MCF 10A (cell line): ENCODE measurements around the gene C9. TPM values are rescaled to one million over a fixed set of nuclear protein-coding genes. Genes with fewer than 3 reads are reported as not detected.

Source experiments
- BruUV-seq: library from RNA; stranded (reverse); fragments of 400-500 nt; replicated peaks from 2 replicates; lab custom pipeline; 2021; lab: Mats Ljungman, UMichigan
- CTCF ChIA-PET: fragments of 300-600 bp; sonication (Branson Sonifier 250); formaldehyde crosslinking; extraction: SDS; loops from one replicate; lab custom pipeline; 2021; ENCODE audit warnings: antibody characterized with exemption, inconsistent platforms; lab: Yijun Ruan, JAX
- POLR2A ChIA-PET: fragments of 300-600, 350-650 bp; sonication (Branson Sonifier 250); formaldehyde crosslinking; extraction: SDS; loops from one replicate; lab custom pipeline; 2020; ENCODE audit warnings: antibody characterized with exemption, inconsistent platforms; lab: Yijun Ruan, JAX
- DNase-seq: peaks from one replicate; pipeline ENCODE4 v3.0.0-alpha.2; 2018; ENCODE audit not compliant: unreplicated experiment
- H3K27ac Mint-ChIP-seq: one replicate; pipeline ENCODE4 v1.8.0; 2022; ENCODE audit warnings: mild to moderate bottlenecking, low read depth, mixed read lengths; ENCODE audit not compliant: unreplicated experiment
- H3K27me3 Mint-ChIP-seq: one replicate; pipeline ENCODE4 v1.8.0; 2022; ENCODE audit warnings: mixed read lengths; ENCODE audit not compliant: insufficient read depth, unreplicated experiment
- H3K36me3 Mint-ChIP-seq: one replicate; pipeline ENCODE4 v1.8.0; 2022; ENCODE audit warnings: mild to moderate bottlenecking, moderate library complexity, mixed read lengths; ENCODE audit not compliant: insufficient read depth, unreplicated experiment
- H3K4me1 Mint-ChIP-seq: one replicate; pipeline ENCODE4 v1.8.0; 2022; ENCODE audit warnings: mixed read lengths; ENCODE audit not compliant: insufficient read depth, unreplicated experiment
- H3K4me3 Mint-ChIP-seq: one replicate; pipeline ENCODE4 v1.8.0; 2022; ENCODE audit warnings: mild to moderate bottlenecking, moderate library complexity, mixed read lengths; ENCODE audit not compliant: unreplicated experiment
- H3K9me3 Mint-ChIP-seq: one replicate; pipeline ENCODE4 v1.8.0; 2022; ENCODE audit warnings: mixed read lengths; ENCODE audit not compliant: unreplicated experiment
- CTCF ChIP-seq: fragments of 200-600 bp; IDR thresholded peaks from one replicate; pipeline ENCODE4 v1.8.0; 2022; ENCODE audit warnings: antibody characterized with exemption, mild to moderate bottlenecking; ENCODE audit not compliant: unreplicated experiment
- intact Hi-C: fragments of 100-400 bp; cut with micrococcal nuclease; formaldehyde crosslinking; loops from 2 replicates; pipeline ENCODE4 v1.14.1; 2022
- total RNA-seq: library from RNA; stranded (reverse); gene quantifications from 2 replicates; pipeline ENCODE4 v1.2.3, GENCODE V29; 2022

C9 gene
- total RNA-seq, 1 experiment from 2014 or later = not detected

DNA sequence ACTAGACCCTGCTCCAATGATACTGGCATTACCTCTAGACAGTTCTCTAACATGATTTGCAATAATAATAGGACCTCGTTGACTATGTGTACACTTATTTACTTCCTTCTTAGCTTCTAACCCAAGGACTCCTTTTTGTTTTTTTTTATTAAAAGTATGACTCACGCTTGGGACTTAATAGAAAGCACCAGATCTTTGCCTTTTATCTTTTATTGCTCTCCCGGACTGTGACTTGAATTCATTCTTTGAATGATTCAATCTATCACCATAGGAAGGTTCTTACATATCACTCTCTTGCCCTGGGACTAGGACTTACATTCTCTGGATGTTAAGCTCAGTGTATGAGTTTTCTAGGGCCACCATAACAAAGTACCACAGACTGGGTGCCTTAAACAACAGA lies 9.0 kb downstream of the C9 start:
- Mint-ChIP-seq H3K27me3 (no peaks in the 10 kb centered on the region), H3K9me3 (no peaks in the 10 kb centered on the region), H3K36me3 (no peaks in the 10 kb centered on the region), H3K4me1 (no peaks in the 10 kb centered on the region), H3K4me3 (no peak overlapping the region), H3K27ac (no peak overlapping the region)
- TF ChIP-seq CTCF = no peak
- BruUV-seq = no TSS peak
- ChIA-PET CTCF (interaction anchor here (0.8 to 3.2 kb wide), 2 partner anchors 21 to 138 kb away, joined by 3 to 16 read pairs; no protein-coding TSS in a partner anchor), POLR2A (no interaction called here)
- intact Hi-C loops = no loop called here
- no peak for DNase-seq

DNA sequence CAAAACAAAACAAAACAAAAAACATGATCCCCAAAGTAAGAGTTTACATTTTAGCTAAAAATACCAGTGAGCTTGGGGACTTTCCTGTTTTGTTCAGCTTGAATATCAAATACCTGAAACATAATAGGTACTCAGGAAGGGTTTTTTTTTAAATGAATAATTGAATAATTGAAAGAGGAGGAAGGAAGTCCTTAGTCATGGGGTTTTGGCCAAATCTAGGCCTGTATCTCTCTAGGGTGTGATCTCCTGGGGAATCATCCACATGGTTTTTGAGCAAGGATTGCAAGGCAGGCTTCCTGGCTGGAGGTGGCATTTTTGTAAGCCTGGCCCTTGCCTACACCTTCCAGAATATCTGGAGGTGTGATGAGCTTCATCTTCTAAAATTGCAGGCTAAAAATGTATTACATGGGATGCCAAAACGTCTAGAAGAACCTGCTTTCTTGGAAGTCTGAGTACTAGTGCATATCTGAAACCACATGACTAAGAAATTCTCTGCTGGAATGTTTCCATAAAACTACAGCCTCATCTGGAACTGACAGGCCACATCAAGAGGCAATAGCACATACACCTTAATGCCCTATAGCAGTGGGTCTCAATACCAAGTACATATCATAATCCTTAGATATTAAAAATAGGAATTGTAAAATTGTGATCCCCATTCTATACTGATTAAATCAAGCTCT lies 10.4 kb downstream of the C9 start:
- no peaks in the 10 kb centered on the region for H3K4me1 Mint-ChIP-seq
- ChIA-PET CTCF (interaction anchor here (0.7 to 1.9 kb wide), 3 partner anchors 20 to 1822 kb away, joined by 3 to 7 read pairs (median 4); no protein-coding TSS in a partner anchor), POLR2A (no interaction called here)

GRCh38 chr5:39352951-39353350 lies 11.3 kb downstream of the C9 start:
- BruUV-seq = no TSS peak
- Mint-ChIP-seq H3K36me3 (no peaks in the 10 kb centered on the region), H3K4me1 (no peaks in the 10 kb centered on the region), H3K27ac (no peak overlapping the region), H3K9me3 (no peaks in the 10 kb centered on the region), H3K4me3 (no peak overlapping the region), H3K27me3 (no peaks in the 10 kb centered on the region)
- POLR2A ChIA-PET = no interaction called here
- no peak for TF ChIP-seq CTCF
- intact Hi-C loops = no loop called here
- no peak for DNase-seq
- CTCF ChIA-PET = interaction anchor here (0.7 to 1.9 kb wide), 2 partner anchors 23 to 1821 kb away, joined by 3 to 7 read pairs; no protein-coding TSS in a partner anchor

More for the DNA sequence above, 10.4 kb downstream of the C9 start:
- intact Hi-C loops = no loop called here
- Mint-ChIP-seq H3K27ac (no peak overlapping the region), H3K4me3 (no peak overlapping the region), H3K9me3 (no peaks in the 10 kb centered on the region), H3K27me3 (no peaks in the 10 kb centered on the region), H3K36me3 (no peaks in the 10 kb centered on the region)
- no peak for DNase-seq
- TF ChIP-seq CTCF = no peak
- no TSS peak for BruUV-seq

GRCh38 chr5:39352170-39352569 lies 12.1 kb downstream of the C9 start:
- no peak overlapping the region for H3K27ac Mint-ChIP-seq
- no peaks in the 10 kb centered on the region for H3K36me3 Mint-ChIP-seq
- H3K9me3 Mint-ChIP-seq = no peaks in the 10 kb centered on the region
- no peak for DNase-seq
- ChIA-PET POLR2A (no interaction called here), CTCF (interaction anchor here (0.6 kb wide), 1 partner anchor 116 kb away, joined by 3 read pairs; no protein-coding TSS in a partner anchor)
- no peak for TF ChIP-seq CTCF
- no peaks in the 10 kb centered on the region for H3K4me1 Mint-ChIP-seq
- no peak overlapping the region for H3K4me3 Mint-ChIP-seq
- no peaks in the 10 kb centered on the region for H3K27me3 Mint-ChIP-seq
- intact Hi-C loops = no loop called here
- no TSS peak for BruUV-seq
